ENCODE results near the gene BAMBI.
"Not testable (repeated sequence)": the region's sequence is repeated elsewhere in the genome, so short reads cannot be mapped to it uniquely, and the experiment has no call there.

The BAMBI gene

GRCh38 chr10:28676968-28677887 is at the start of gene BAMBI:
BAMBI (plus strand) TSS chr10:28677521; CDS start chr10:28677898, 377 bp downstream.
- peak; percentile 94 for DNase-seq

GRCh38 chr10:28628184-28628893 is 49.0 kb upstream of the BAMBI start:
- peak; percentile 75 for DNase-seq

- no peak for DNase-seq
Measured at GRCh38 chr10:28631896-28632583, 45.3 kb upstream of the BAMBI start.

- no peak for DNase-seq
Measured at GRCh38 chr10:28632584-28632945, 44.8 kb upstream of the BAMBI start.

GRCh38 chr10:28633750-28634149 is 43.6 kb upstream of the BAMBI start:
- DNase-seq: no peak

- DNase-seq: no peak
Measured at GRCh38 chr10:28637346-28637745, 40.0 kb upstream of the BAMBI start.

GRCh38 chr10:28638392-28638791 is 38.9 kb upstream of the BAMBI start:
- DNase-seq: no peak

GRCh38 chr10:28640551-28640950 is 36.8 kb upstream of the BAMBI start:
- no peak for DNase-seq

- no peak for DNase-seq
Measured at GRCh38 chr10:28644647-28645046, 32.7 kb upstream of the BAMBI start.

- DNase-seq: no peak
Measured at GRCh38 chr10:28652106-28652505, 25.2 kb upstream of the BAMBI start.

GRCh38 chr10:28652703-28653102 is 24.6 kb upstream of the BAMBI start:
- no peak for DNase-seq

GRCh38 chr10:28658824-28659223 is 18.5 kb upstream of the BAMBI start:
- DNase-seq: not testable (repeated sequence)

- no peak for DNase-seq
Measured at GRCh38 chr10:28661035-28661434, 16.3 kb upstream of the BAMBI start.

- DNase-seq: peak; percentile 81
Measured at GRCh38 chr10:28663576-28664368, 13.5 kb upstream of the BAMBI start.

GRCh38 chr10:28664369-28664740 is 13.0 kb upstream of the BAMBI start:
- no peak for DNase-seq

GRCh38 chr10:28666751-28667467 is 10.4 kb upstream of the BAMBI start:
- no peak for DNase-seq

GRCh38 chr10:28668363-28669226 is 8.7 kb upstream of the BAMBI start:
- DNase-seq: peak; percentile 54

GRCh38 chr10:28669227-28670173 is 7.8 kb upstream of the BAMBI start:
- DNase-seq: no peak

GRCh38 chr10:28674782-28675181 is 2.5 kb upstream of the BAMBI start:
- no peak for DNase-seq
